ENCODE measurements around the gene BRIX1.
A peak's percentile ranks its signal among the peaks of the same experiment; 100 is the strongest.
"Not testable (repeated sequence)": the region's sequence is repeated elsewhere in the genome, so short reads cannot be mapped to it uniquely, and the experiment has no call there.

BRIX1 gene

DNA sequence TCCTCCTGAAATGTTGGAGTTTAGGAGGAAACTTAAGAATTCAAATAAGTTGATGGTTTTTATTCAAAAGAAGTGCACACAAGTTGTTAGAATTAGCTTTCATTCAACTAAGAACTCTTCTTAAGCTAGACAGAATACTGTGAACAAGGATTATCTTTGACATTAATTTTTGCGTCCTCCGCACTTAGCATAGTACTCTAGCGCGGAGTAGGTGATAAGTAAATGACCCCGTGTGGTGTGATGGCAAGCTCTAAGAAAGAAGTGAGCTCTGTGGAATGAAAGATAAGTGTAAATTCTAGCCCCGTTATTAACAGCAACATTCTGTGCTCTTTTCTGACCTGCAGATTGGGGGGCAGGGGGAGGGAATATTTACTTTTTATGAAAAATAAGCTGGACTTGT is 1.0 kb downstream of the BRIX1 start:
- no peak for DNase-seq

DNA sequence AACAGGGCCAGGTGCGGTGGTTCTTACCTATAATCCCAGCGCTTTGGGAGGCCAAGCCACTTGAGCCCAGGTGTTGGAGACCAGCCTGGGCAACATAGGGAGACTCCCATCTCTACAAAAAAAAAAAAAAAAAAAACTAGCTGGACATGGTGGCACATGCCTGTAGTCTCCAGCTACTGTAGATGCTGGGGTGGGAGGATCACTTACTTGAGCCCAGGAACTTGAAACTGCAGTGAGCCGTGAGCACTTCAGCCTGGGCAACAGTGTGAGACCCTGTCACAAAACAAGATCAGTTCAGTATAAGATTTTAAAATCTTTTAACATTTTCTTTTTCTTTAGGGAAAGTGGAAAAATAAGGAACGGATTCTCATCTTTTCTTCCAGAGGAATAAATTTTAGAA is 2.5 kb downstream of the BRIX1 start:
- no peak for DNase-seq

DNA sequence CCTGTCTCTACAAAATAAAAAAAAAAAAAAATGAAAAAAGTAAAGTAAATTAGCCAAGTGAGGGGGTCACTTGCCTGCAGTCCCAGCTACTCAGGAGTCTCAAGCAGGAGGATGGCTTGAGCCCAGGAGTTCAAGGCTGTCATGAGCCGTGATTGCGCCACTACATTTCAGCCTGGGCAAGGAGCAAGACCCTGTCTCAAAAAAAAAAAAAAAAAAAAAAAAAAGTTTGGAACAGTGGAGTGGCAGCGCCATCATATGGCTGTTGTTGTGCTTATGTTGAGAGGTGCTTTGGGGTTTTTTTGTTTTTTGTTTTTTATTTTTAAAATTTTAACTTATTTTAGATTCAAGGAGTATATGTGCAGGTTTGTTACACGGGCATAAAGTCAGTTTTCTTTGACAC is 3.6 kb downstream of the BRIX1 start:
- no peak for DNase-seq

DNA sequence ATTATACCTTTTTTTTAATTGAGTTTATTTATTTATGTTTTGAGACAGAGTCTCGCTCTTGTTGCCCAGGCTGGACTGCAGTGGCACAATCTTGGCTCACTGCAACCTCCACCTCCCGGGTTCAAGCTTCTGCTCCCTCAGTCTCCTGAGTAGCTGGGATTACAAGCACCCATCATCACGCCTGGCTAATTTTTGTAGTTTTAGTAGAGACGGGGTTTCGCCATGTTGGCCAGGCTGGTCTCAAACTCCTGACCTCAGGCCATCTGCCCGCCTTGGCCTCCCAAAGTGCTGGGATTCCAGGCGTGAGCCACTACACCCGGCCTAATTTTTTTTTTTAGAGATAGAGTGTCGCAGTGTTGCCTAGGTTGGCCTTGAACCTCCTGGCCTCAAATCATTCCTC is 7.7 kb downstream of the BRIX1 start:
- not testable (repeated sequence) for DNase-seq

DNA sequence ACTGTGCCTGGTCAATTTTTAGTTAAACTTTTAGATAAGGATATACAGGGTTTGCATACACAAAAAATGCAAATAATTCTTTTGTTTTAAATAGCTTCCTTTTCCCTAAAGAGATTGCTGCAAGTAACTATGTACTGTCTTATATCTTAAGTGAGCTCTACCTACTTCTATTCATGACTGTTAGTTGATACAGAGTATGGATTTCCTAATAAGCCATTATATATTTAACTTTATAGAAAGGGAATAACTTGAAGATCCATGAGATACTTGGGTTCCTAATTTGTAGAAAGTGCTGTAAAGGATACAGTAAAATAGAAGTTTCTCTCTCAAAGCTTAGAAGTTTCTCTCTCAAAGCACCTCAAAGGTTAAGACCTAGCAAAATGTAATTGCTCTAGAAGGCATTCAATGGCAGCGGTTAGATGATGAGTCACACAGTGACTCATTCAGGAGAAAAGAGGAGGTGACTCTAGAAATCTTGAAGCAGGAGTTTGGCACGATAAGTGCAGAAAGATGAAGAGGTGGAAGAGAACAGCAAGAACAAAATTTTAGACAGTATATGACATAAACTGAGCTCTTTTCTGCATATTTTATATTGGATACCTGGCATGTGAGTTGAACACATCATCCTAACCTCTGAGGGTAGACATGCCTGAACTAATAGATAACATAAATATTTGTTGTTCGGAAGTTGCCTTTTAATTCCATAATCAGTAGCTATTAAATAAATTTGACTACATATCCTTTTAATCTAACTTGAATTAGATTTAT is 8.4 kb downstream of the BRIX1 start:
- no peak for DNase-seq

DNA sequence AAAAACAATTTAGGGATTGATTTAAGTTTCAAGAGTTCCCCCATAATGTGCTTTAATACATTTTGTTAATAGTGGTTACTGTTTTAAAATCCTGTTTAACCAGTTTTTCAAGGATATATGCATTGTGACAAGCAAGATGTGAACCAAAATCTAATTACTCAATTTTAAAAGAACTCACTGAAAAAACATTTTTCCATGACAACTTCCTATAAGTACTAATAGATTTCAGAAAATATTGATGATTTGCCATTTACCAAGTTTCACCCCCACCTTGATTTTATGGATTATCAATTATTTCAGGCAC is 8.9 kb downstream of the BRIX1 start:
- DNase-seq = no peak

DNA sequence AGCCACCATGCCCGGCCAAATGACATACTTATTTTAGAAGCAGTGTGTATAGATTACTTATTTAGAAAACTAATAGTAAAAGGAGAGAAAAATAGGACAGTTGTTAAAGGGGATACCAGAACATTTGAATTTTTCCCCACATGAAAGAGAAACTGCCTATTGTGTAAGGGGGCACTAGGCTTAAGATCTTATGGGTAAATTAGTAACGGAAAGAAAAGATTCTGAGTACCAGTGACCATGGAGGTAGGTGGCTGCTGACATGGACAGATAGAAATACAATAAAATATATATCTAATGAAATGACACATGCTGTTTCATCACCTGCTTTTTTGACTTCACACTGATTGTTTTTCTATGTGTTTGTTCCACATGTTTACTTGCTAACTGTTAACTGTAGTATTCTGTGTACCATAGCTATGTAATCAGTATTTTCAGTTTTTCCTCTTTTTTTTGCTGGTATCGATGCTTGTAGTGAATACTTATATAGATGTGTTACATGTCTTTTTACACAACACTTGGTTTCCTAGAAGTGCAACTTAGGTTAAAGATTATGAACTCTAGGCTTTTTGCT is 10.9 kb downstream of the BRIX1 start:
- no peak for DNase-seq

DNA sequence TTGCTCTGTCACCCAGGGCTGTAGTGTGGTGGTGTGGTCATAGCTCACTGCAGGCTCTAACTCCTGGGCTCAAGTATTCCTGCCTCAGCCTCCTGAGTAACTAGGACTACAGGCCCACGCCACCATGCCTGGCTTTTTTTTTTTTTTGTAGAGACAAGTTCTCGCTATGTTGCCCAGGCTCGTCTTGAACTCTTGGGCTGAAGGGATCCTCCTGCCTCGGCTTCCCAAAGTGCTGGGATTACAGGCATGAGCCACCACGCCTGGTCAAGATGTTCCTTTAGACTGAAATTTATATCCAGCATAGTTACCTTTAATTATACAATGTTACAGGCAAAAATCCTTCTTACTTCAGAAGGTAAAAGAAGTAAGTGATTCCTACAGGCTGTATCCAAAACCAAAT is 12.3 kb downstream of the BRIX1 start:
- DNase-seq = no peak

DNA sequence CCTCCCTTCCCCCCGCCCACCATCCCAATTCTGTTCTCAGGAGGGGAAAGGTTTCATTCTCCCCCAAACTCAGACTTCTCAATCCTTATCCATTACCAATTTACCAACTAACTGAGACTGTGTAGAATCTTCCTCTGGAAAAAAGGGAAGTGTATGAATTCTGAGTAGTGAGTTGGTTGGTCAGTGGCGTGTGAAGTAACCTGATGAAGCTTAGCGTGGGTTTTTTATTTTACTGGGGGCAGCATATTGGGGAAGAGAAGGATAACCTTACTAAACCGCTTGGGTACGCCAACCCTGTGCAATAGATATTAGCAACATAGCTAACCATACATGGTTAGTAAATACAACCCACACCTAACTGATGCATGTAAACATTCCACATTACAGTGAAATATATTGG is 12.8 kb downstream of the BRIX1 start:
- DNase-seq = no peak

DNA sequence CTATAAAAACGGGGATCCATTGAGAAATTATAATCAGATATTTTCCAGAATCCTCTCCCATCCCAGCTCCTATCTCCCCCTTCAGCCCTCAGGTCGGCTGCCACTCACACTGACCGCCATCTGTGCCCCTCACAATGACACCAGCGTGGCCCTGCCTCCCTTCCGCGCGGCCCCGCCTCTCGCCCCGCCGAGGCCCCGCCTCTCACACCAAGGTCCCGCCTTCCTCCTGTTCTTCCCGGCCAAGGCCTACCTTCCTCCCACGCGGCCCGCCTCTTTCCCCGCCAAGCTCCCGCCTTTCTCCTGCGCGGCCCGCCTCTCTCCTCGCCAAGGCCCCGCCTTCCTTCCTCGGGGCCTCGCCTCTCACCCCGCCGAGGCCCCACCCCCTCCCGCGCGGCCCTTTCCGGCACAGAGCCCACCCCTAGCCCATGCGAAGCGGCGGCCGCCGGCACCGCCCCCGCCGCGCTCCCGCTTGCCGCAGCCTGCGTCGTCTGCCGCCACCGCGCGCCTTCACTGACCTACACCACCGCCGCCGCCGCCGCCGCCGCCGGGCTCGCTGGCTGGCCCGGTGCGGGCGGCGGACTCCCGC is 13.7 kb downstream of the BRIX1 start, which contains the start of gene DNAJC21:
Gene DNAJC21 (plus strand): TSS at position 426 of the 586 bp plus-strand sequence. CDS start 261 bp downstream, outside the sequence.
- peak; percentile 95 for DNase-seq

DNA sequence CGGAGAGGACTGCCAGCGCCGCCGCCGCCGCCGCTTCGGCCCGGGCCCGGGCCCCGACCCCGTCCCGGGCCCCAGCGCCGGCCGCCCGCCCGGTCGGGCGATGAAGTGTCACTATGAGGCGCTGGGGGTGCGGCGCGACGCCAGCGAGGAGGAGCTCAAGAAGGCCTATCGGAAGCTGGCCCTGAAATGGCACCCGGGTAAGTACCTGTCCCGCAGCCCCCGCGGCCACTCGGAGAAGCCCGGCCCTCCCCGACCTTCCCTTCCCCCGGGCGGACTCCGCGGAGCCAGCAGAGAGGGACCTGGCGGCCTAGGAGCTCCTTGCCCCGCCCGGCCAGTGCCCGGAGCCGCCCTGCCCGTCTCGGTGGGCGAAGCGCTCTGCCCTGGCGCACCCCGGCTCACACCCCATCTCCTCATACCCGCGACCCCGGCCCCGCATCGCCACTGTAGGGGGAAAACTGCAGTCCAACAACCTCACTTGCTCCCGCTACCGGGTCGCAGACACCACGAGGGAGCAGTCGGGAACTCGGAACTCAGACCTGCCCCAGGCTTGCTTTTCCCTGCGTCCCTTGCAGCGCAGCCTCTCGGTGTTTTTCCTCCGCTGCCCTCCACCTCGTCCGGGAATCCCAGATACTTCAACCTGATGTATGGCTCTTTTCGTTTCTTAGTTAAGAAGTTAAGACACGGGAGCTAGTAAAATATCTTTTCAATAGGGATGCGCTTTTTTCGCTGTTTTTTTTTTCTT is 14.4 kb downstream of the BRIX1 start:
- DNase-seq = peak; percentile 51

DNA sequence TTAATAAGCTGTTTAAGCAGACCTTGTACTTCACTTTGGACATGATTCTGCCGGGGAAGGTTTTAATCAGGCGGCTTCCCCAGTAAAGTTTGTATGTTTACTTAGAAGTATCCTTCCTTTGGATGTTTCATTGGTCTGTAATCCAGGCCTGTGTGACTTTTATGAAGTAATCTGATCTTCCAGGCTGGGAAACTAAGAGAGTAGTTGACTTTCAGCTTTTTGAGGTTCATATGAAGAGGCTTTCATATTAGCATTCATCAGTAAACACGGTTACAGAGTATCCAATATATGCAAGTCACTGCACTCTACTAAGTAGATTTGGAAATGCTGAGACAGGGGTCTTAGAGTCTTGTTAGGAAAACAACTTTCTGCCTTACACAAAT is 14.9 kb downstream of the BRIX1 start:
- no peak for DNase-seq

DNA sequence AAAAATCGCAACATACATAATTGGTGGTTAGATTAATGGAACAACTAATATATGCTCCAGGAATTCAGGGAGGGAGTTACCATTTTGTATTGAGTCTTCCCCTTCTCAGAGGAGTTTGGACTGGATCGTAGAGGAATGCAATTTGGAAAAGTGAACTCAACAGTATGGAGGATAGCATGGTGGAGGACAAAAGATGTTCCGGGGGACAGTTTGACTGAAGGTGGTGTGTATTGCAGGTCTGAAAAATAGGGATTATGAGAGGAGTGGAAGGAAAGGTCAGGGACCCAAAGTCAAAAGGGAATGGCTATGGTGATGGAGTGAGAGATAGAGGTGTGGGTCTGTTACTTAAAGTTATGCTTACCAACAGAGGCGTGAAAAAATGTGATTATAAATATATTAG is 15.4 kb downstream of the BRIX1 start:
- DNase-seq = no peak

DNA sequence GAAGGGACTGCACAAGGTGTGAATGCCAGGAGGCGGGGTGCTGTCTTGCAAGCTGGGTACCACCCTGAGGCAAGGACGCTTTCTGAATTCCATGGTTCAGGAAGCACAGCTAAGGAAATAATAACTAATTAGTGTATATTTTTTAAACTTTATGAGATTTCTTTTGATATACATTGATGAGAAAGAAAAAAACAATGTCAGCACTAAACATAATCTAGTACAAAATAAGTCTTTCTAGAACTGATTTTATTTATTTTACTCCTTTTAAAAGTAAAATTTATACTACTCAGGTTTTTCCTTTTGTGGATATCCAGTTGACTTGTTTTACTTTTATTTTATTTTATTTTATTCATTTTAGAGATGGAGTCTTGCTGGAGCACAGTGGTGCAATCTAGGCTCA is 17.4 kb downstream of the BRIX1 start:
- no peak for DNase-seq

DNA sequence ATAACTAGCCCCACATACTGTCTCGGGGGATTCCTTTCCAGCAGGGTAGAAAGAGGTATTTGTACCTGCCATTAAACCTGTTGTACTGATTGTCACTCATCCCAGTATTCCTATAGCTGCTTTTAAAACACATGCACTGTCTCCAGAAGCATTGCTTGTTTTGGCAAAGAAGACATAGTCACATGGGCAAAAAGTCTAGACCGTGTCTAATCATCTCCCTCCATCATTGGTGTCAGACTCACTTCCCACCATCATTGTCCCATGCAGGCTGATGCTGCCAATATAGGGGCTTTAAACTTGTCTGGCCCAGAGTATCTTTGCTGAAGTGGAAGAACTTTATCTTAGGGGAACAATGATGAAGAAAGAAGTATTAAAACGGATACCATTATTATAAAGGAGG is 26.4 kb downstream of the BRIX1 start:
- DNase-seq = no peak

DNA sequence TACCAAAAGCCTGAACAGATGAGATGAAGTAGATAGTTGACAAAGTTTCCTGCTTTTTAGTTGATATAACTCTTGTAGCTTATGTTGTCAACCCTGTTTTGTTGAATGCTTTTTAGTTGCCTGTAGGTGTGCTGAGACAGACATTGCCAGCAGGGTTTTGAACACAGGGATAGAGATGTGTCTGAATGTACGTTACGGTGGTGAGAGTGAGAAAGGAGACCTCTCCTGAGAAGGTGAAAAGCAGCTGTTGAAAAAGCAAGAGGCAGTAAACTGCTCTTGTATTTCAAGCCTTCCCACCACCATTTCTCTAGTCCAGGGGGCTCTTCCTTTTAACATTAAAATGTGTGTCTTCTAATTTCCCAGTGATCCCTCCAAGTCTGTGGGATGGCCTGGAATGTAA is 28.5 kb downstream of the BRIX1 start:
- DNase-seq = no peak

DNA sequence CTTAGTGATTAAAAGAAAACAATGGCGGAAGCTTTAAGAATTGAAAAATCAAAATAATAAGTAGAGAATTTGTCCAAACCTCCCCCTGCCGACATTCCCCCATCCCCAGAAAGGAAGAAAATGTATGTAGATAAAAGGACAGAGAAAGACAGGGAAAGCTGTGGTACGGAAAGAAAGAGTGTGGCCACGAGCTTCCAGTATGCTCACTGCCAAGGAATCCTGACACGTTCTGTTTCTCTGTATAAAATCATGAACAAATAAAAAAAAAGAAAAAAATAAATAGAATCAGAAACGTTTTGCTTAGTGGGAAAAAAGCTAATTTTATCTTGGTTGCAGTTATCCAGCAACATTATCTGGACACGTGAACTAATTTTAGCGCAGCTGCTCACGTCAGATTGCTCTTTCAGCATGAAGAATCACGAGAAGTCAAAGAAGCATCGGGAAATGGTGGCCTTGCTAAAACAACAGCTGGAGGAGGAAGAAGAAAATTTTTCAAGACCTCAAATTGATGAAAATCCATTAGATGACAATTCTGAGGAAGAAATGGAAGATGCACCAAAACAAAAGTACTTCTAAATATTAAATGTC is 29.0 kb downstream of the BRIX1 start:
- DNase-seq = no peak

DNA sequence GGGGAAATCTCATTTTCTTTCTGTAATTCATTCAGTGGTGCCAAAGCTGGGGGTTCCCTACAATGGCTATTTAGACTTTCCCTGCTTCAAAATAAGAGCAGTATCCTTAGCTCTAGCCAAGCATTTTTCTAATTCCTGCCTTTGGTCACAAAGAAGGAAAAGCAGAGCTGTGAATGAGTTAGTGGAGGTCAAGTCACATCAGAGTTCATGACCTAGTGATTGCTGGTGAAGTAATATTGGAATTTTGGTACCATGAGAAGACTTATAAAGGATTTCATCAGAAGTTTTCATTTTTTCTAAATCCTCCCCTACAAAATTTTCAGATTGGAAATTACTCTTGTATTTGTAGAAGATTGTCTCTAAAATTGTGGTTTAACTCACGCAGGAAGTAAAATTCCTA is 41.8 kb downstream of the BRIX1 start:
- DNase-seq = no peak

DNA sequence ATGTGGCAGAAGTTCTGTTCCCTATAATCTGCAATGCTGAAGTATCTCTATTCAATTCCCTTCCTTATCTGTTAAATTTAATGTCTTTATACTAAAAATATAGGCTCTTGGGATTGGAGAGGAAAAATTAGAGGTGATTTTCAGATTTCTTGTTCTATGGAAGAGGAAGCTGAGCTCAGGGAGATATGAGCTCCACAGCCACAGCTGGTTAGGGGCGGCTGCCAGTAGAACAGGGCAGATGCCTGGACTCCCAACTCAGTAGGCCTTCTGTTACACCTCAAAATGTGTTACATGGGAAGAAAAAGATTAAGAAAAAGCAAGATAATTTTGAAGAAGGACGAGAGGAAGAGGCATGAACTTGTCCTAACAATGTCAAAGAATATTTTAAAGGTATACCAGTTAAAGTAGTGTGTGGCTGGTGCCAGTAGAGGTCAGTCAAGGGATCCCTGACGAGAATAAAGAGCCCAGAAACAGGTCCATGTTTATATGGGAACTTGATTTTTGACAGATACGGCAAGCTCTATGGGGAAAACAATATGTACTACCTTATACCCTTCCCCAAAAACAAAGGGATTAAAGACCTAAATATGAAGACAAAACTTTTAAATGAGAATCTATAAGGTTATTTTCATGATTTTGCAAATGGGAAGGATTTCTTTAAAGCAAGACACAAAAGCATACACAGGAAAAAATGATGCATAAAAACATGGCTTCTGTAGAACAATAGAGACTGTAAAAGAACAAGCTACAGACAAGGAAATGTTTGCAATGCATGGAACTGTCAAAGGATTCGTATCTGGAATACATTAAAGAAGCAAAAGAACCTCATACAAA is 42.6 kb downstream of the BRIX1 start:
- no peak for DNase-seq

DNA sequence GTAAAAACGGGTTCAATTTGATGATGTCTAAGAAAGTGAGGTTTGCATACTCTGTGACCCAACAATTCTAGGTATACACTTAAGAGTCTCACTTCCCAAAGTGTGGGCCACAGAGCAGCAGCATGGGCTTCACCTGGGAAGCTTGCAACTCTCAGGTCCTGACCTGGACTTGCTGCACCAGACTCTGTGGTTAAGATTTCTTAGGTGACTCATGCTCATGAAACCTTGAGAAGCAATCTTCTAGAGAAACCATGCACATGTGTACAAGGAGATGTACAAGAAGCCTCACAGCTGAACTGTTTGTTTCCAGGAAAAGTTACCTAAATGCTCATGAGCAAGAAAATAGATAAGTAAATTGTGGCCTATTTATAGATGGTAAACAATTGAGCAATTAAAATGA is 43.8 kb downstream of the BRIX1 start:
- no peak for DNase-seq

DNA sequence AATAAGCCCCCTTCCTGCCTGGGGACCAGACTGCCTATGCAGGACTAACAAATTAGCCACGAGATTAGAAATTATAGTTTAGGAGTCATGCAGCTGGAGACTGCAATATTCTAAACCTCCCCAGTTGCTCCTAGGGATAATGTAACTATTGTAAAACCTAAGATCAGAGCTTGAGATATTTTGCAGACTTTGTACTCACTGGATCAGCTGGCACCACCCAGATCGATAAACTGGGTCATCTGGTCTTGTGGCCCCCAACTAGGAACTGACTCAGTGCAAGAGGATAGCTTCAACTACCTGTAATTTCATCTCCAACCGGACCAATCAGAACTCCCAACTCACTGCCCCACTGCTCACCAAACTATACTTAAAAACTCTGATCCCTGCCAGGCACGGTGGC is 52.0 kb downstream of the BRIX1 start:
- no peak for DNase-seq

DNA sequence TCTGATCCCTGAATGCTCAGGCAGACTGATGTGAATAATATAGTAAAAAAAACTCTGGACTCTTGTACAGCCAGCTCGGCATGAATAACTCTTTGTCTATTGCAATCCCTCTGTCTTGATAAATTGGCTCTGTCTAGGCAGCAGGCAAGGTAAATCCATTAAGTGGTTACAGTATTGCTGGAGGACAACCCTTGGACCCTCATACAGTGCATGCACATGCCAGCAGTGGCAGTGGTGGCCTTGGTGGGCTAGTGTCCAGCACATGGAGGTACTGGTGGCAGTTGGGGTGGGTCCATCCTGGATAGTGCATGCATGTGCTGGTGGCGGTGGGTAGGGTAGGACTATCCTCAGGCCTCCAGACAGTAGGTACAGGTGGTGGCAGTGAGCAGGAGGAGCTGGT is 52.7 kb downstream of the BRIX1 start:
- DNase-seq = no peak

DNA sequence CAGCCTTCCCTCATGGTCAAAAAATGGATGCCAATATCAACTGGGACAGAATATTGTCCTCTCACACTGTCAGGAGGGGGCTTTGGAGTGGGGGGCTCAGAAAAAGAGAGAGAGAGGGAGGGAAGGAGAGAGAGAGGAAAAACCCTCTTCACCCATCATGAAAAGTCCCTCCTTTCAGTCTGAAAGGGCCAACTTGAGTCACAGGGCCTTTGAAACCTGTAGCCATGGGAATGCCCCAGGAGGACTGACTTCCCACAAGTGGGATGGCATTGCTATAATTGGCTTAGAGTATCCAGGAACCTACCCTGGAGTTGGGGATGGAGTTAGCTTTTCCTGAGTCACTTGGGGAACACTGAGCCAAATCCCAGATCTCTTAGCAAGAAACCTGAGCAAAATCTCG is 55.0 kb downstream of the BRIX1 start:
- no peak for DNase-seq
